Stimulated activated CD8-positive, alpha-beta memory T cell treated with anti-CD3 and anti-CD28 coated beads, Interleukin-12 subunit alpha, Interleukin-12 subunit beta, amount 100 ng/mL, for 24 hours (primary cell): ENCODE results near the gene RPH3AL.
"Not testable (repeated sequence)": the region's sequence is repeated elsewhere in the genome, so short reads cannot be mapped to it uniquely, and the experiment has no call there.

Experiments
- DNase-seq: peaks from one replicate; pipeline ENCODE4 v3.0.0-alpha.2; 2020; ENCODE audit errors: extremely low read depth

The RPH3AL gene

GRCh38 chr17:224576-224975 is 128.0 kb downstream of the RPH3AL start:
- DNase-seq = not testable (repeated sequence)

- DNase-seq = no peak
Measured at GRCh38 chr17:223723-224471, 128.7 kb downstream of the RPH3AL start.

- DNase-seq = no peak
Measured at GRCh38 chr17:222172-222571, 130.4 kb downstream of the RPH3AL start.

- DNase-seq = no peak
Measured at GRCh38 chr17:219696-220095, 132.9 kb downstream of the RPH3AL start.

- no peak for DNase-seq
Measured at GRCh38 chr17:218432-219110, 134.0 kb downstream of the RPH3AL start.

- no peak for DNase-seq
Measured at GRCh38 chr17:216625-217024, 136.0 kb downstream of the RPH3AL start.

GRCh38 chr17:215563-216478 is 136.8 kb downstream of the RPH3AL start:
- DNase-seq = not testable (repeated sequence)

GRCh38 chr17:214881-215331 is 137.7 kb downstream of the RPH3AL start:
- no peak for DNase-seq

GRCh38 chr17:213286-214105 is 139.1 kb downstream of the RPH3AL start:
- DNase-seq = no peak

- no peak for DNase-seq
Measured at GRCh38 chr17:210402-210801, 142.2 kb downstream of the RPH3AL start.

- no peak for DNase-seq
Measured at GRCh38 chr17:208429-208828, 144.2 kb downstream of the RPH3AL start.

GRCh38 chr17:207775-208174 is 144.8 kb downstream of the RPH3AL start:
- DNase-seq = no peak

- no peak for DNase-seq
Measured at GRCh38 chr17:206941-207560, 145.6 kb downstream of the RPH3AL start.

GRCh38 chr17:206484-206883 is 146.1 kb downstream of the RPH3AL start:
- DNase-seq = not testable (repeated sequence)

- no peak for DNase-seq
Measured at GRCh38 chr17:205817-206216, 146.8 kb downstream of the RPH3AL start.

- DNase-seq = no peak
Measured at GRCh38 chr17:205148-205669, 147.4 kb downstream of the RPH3AL start.

- DNase-seq = no peak
Measured at GRCh38 chr17:204427-205147, 148.0 kb downstream of the RPH3AL start.

GRCh38 chr17:202501-202951 is 150.1 kb downstream of the RPH3AL start:
- no peak for DNase-seq

- DNase-seq = not testable (repeated sequence)
Measured at GRCh38 chr17:201736-202135, 150.9 kb downstream of the RPH3AL start.

- DNase-seq = not testable (repeated sequence)
Measured at GRCh38 chr17:201257-201656, 151.3 kb downstream of the RPH3AL start.
